ENCODE results near the gene KCNK15. TPM values are rescaled to one million over a fixed set of nuclear protein-coding genes. Genes with fewer than 3 reads are reported as not detected.

KCNK15 gene
- polyA plus RNA-seq, 3 donors: 0.03 TPM; not detected in 2

DNA sequence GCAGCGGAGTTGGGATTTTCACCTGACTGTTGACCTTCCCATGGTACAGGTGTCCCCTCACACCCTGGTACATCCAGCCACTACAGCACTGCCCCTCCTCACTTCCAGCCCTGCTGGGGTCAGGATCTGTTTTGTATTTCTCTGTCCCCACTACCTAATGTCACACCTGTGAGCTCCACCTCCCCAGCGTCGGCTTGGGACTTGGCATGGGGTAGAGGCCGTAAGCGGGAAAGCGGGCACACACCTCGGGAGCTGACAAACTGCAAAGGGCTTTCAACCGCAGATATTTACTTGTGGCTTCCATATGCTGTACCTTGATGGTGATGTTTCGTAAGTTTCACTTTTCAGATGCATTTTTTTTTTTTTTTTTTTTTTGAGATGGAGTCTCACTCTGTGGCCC is 35.9 kb upstream of the KCNK15 start:
- H3K79me2 ChIP-seq (ENCODE audit: insufficient read depth, low read length): no peaks in the 10 kb centered on the region
- Mint-ChIP-seq H3K9me3 (no peaks in the 10 kb centered on the region), H3K36me3 (no peaks in the 10 kb centered on the region), H3K27ac (no peak overlapping the region), H3K4me3 (no peak overlapping the region), H3K4me1 (peaks cover 5% of the 10 kb centered on the region), H3K27me3 (ENCODE audit: low read depth in 3 of 3) (peaks cover 0 to 5% (median 1%) of the 10 kb centered on the region in 3 donors)
- no peaks in the 10 kb centered on the region for H4K20me1 ChIP-seq (ENCODE audit: insufficient read depth, low read length)
- no peak overlapping the region for H3K9ac ChIP-seq (ENCODE audit: insufficient read depth, low read length, poor library complexity, severe bottlenecking)
- H3K4me1 ChIP-seq (ENCODE audit: control insufficient read depth in 1 of 2, insufficient read depth in 2 of 2, low read length in 2 of 2): peaks cover 4 to 5% of the 10 kb centered on the region in 2 donors
- no peaks in the 10 kb centered on the region for H3K27me3 ChIP-seq (ENCODE audit: control insufficient read depth in 2 of 2, insufficient read depth in 2 of 2, low read length in 2 of 2)
- no peaks in the 10 kb centered on the region for H3K36me3 ChIP-seq (replicated peaks in 1 of 2; ENCODE audit: control insufficient read depth in 1 of 2, insufficient read depth in 2 of 2, low read length in 2 of 2)
- H3K4me3 ChIP-seq (replicated peaks in 1 of 3; ENCODE audit: low read depth in 2 of 3, low read length in 3 of 3): no peak overlapping the region
- no peak overlapping the region for H3K4me2 ChIP-seq (replicated peaks; ENCODE audit: extremely low read depth, low read length, poor library complexity, severe bottlenecking)
- no peak for DNase-seq
- intact Hi-C loops (cut with micrococcal nuclease): no loop called here
- no peak overlapping the region for H2AFZ ChIP-seq (ENCODE audit: insufficient read depth, low read depth, low read length, poor library complexity, severe bottlenecking)
- H3K9me3 ChIP-seq (replicated peaks in 1 of 2; ENCODE audit: control insufficient read depth in 1 of 2, insufficient read depth in 1 of 2, low read length in 2 of 2): no peaks in the 10 kb centered on the region
- no peak overlapping the region for H3K27ac ChIP-seq (ENCODE audit: low read depth in 1 of 2, low read length in 2 of 2)
- TF ChIP-seq, protein P1, sequence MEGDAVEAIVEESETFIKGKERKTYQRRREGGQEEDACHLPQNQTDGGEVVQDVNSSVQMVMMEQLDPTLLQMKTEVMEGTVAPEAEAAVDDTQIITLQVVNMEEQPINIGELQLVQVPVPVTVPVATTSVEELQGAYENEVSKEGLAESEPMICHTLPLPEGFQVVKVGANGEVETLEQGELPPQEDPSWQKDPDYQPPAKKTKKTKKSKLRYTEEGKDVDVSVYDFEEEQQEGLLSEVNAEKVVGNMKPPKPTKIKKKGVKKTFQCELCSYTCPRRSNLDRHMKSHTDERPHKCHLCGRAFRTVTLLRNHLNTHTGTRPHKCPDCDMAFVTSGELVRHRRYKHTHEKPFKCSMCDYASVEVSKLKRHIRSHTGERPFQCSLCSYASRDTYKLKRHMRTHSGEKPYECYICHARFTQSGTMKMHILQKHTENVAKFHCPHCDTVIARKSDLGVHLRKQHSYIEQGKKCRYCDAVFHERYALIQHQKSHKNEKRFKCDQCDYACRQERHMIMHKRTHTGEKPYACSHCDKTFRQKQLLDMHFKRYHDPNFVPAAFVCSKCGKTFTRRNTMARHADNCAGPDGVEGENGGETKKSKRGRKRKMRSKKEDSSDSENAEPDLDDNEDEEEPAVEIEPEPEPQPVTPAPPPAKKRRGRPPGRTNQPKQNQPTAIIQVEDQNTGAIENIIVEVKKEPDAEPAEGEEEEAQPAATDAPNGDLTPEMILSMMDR (IDR thresholded peaks at IDR 0.05): no peak
- 94% methylated on average over 6 of the region's 9 CpGs for WGBS (ENCODE audit: insufficient coverage)

DNA sequence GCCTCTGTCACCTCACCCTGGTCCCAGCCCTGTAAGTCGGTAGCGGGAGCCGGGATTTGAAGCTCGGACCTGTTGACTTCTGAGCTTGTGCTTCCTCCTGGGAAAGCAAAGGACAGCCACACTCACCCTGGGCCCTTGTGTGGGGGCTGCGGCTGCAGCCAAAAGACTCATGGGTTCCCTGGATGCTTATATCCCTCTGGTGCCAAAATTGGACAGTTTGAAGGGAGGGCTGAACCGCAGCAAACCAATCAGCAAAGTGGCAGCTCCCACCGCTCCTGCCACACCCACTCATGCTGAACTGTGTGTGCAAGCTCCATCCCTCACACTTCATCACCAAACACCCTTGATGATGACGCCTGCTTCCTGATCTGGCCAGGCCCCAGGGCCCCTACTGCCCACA is 34.4 kb upstream of the KCNK15 start:
- H2AFZ ChIP-seq (ENCODE audit: insufficient read depth, low read depth, low read length, poor library complexity, severe bottlenecking): no peak overlapping the region
- no peaks in the 10 kb centered on the region for H3K9me3 ChIP-seq (replicated peaks in 1 of 2; ENCODE audit: control insufficient read depth in 1 of 2, insufficient read depth in 1 of 2, low read length in 2 of 2)
- H3K79me2 ChIP-seq (ENCODE audit: insufficient read depth, low read length): no peaks in the 10 kb centered on the region
- H3K27me3 Mint-ChIP-seq (ENCODE audit: low read depth in 3 of 3): peaks cover 0 to 5% (median 4%) of the 10 kb centered on the region in 3 donors
- H3K9me3 Mint-ChIP-seq: no peaks in the 10 kb centered on the region
- intact Hi-C loops (cut with micrococcal nuclease): no loop called here
- no peak overlapping the region for H3K4me3 Mint-ChIP-seq
- TF ChIP-seq, protein P1 (IDR thresholded peaks at IDR 0.05): no peak
- H3K27ac Mint-ChIP-seq: no peak overlapping the region
- no peak overlapping the region for H3K9ac ChIP-seq (ENCODE audit: insufficient read depth, low read length, poor library complexity, severe bottlenecking)
- no peaks in the 10 kb centered on the region for H3K36me3 Mint-ChIP-seq
- no peaks in the 10 kb centered on the region for H3K36me3 ChIP-seq (replicated peaks in 1 of 2; ENCODE audit: control insufficient read depth in 1 of 2, insufficient read depth in 2 of 2, low read length in 2 of 2)
- H3K4me1 Mint-ChIP-seq: peaks cover 8% of the 10 kb centered on the region
- H3K4me3 ChIP-seq (replicated peaks in 1 of 3; ENCODE audit: low read depth in 2 of 3, low read length in 3 of 3): no peak overlapping the region
- H3K4me1 ChIP-seq (ENCODE audit: control insufficient read depth in 1 of 2, insufficient read depth in 2 of 2, low read length in 2 of 2): peaks cover 5 to 7% of the 10 kb centered on the region in 2 donors
- DNase-seq: no peak
- H3K27ac ChIP-seq (ENCODE audit: low read depth in 1 of 2, low read length in 2 of 2): no peak overlapping the region
- no peaks in the 10 kb centered on the region for H3K27me3 ChIP-seq (ENCODE audit: control insufficient read depth in 2 of 2, insufficient read depth in 2 of 2, low read length in 2 of 2)
- 95% methylated on average over 8 of the region's 8 CpGs for WGBS (ENCODE audit: insufficient coverage)
- H3K4me2 ChIP-seq (replicated peaks; ENCODE audit: extremely low read depth, low read length, poor library complexity, severe bottlenecking): no peak overlapping the region
- no peaks in the 10 kb centered on the region for H4K20me1 ChIP-seq (ENCODE audit: insufficient read depth, low read length)
